GM23338 (cell line): ENCODE data around the gene NPAS2. TPM values are rescaled to one million over a fixed set of nuclear protein-coding genes. Genes with fewer than 3 reads are reported as not detected.

Experiments used
- ATAC-seq: fragments of 200-7000 bp; cut with Tn5 transposase; 3 replicates; pipeline ENCODE4 v1.9.1; 2020
- DNase-seq: peaks from one replicate; pipeline ENCODE4 v3.0.0-alpha.2; 2015; ENCODE audit warnings: low spot score
- H2AFZ ChIP-seq: fragments of 200-600 bp; sonication (generic); 2 replicates; pipeline ENCODE4 v1.8.0; 2016; ENCODE audit warnings: antibody characterized with exemption, mild to moderate bottlenecking, moderate library complexity
- H3F3A ChIP-seq: fragments of 200-600 bp; sonication (generic); replicated peaks from 2 replicates; pipeline ENCODE4 v1.8.0; 2017; ENCODE audit warnings: antibody characterized with exemption, mixed run types, low read depth
- H3K27ac ChIP-seq: fragments of 200-600 bp; sonication (generic); 2 replicates; pipeline ENCODE4 v1.6.1; 2016; ENCODE audit warnings: low read depth
- H3K27me3 ChIP-seq: fragments of 200-600 bp; sonication (generic); 2 replicates; pipeline ENCODE4 v1.8.0; 2016; ENCODE audit warnings: mild to moderate bottlenecking, mixed run types, moderate library complexity; ENCODE audit not compliant: insufficient read depth
- H3K36me3 ChIP-seq: fragments of 200-600 bp; sonication (generic); 2 replicates; pipeline ENCODE4 v1.8.0; 2016; ENCODE audit warnings: mild to moderate bottlenecking; ENCODE audit not compliant: insufficient read depth
- H3K4me1 ChIP-seq: fragments of 200-600 bp; sonication (generic); 2 replicates; pipeline ENCODE4 v1.8.0; 2016; ENCODE audit warnings: mild to moderate bottlenecking, moderate library complexity; ENCODE audit not compliant: insufficient read depth
- H3K4me2 ChIP-seq: fragments of 200-600 bp; sonication (generic); 2 replicates; pipeline ENCODE4 v1.7.1; 2017; ENCODE audit warnings: mixed run types
- H3K4me3 ChIP-seq: fragments of 200-600 bp; sonication (generic); 2 replicates; pipeline ENCODE4 v1.6.1; 2016; ENCODE audit warnings: mixed run types
- H3K79me2 ChIP-seq: fragments of 200-600 bp; sonication (generic); replicated peaks from 2 replicates; pipeline ENCODE4 v1.8.0; 2017; ENCODE audit warnings: mild to moderate bottlenecking; ENCODE audit not compliant: insufficient read depth
- H3K9me2 ChIP-seq: fragments of 200-600 bp; sonication (generic); 2 replicates; pipeline ENCODE4 v1.8.0; 2017; ENCODE audit not compliant: insufficient read depth
- H4K20me1 ChIP-seq: fragments of 200-600 bp; sonication (generic); replicated peaks from 2 replicates; pipeline ENCODE4 v1.8.0; 2017; ENCODE audit warnings: mild to moderate bottlenecking; ENCODE audit not compliant: insufficient read depth
- H3K27ac Mint-ChIP-seq: 2 replicates; pipeline ENCODE4 v1.8.0; 2020; ENCODE audit warnings: inconsistent platforms, mild to moderate bottlenecking, moderate library complexity, mixed read lengths
- H3K27me3 Mint-ChIP-seq: 3 replicates; pipeline ENCODE4 v1.8.0; 2022; ENCODE audit warnings: low read depth, mild to moderate bottlenecking, moderate library complexity, mixed read lengths, inconsistent platforms; ENCODE audit not compliant: insufficient read depth, poor library complexity
- H3K36me3 Mint-ChIP-seq: 3 replicates; pipeline ENCODE4 v1.8.0; 2021; ENCODE audit warnings: low read depth, mild to moderate bottlenecking, inconsistent platforms, moderate library complexity, mixed read lengths
- H3K4me1 Mint-ChIP-seq: 3 replicates; pipeline ENCODE4 v1.8.0; 2020; ENCODE audit warnings: mild to moderate bottlenecking, inconsistent platforms, mixed read lengths
- H3K4me3 Mint-ChIP-seq: 3 replicates; pipeline ENCODE4 v1.8.0; 2021; ENCODE audit warnings: moderate library complexity, mild to moderate bottlenecking, inconsistent platforms, mixed read lengths
- H3K9me3 Mint-ChIP-seq: 3 replicates; pipeline ENCODE4 v1.8.0; 2020; ENCODE audit warnings: moderate library complexity, mild to moderate bottlenecking, inconsistent platforms, mixed read lengths
- CREB1 ChIP-seq: fragments of 250-450 bp; sonication (Bioruptor Pico); IDR thresholded peaks from 2 replicates; pipeline ENCODE4 v1.5.0; 2020; ENCODE audit warnings: low read depth, mild to moderate bottlenecking, moderate library complexity
- CTCF ChIP-seq, 2 experiments: fragments of 200-600 bp in 1 of 2; sonication (generic) in 1 of 2; conservative IDR thresholded peaks; 2 replicates each; pipeline versions ENCODE4 v1.5.1 to v1.6.1; 2016 to 2017; ENCODE audit warnings: antibody characterized with exemption in 2 of 2, low read depth in 2 of 2, mild to moderate bottlenecking in 2 of 2, moderate library complexity in 1 of 2
- EZH2 ChIP-seq: fragments of 200-600 bp; sonication (generic); IDR thresholded peaks from one replicate; pipeline ENCODE4 v1.8.0; 2017; ENCODE audit warnings: antibody characterized with exemption, mild to moderate bottlenecking, low read depth; ENCODE audit not compliant: unreplicated experiment
- EZH2phosphoT487 ChIP-seq: fragments of 200-600 bp; sonication (generic); IDR thresholded peaks from one replicate; pipeline ENCODE4 v1.8.1; 2018; ENCODE audit warnings: antibody characterized with exemption; ENCODE audit not compliant: unreplicated experiment
- JUNB ChIP-seq: IDR thresholded peaks from one replicate; pipeline ENCODE4 v1.6.1; 2016; ENCODE audit warnings: antibody characterized with exemption; ENCODE audit not compliant: unreplicated experiment
- POLR2AphosphoS5 ChIP-seq: IDR thresholded peaks from 2 replicates; pipeline ENCODE4 v1.6.1; 2016; ENCODE audit warnings: antibody characterized with exemption, low read depth
- ZNF114 ChIP-seq: fragments of 250-450 bp; sonication (Bioruptor Pico); IDR thresholded peaks from 2 replicates; pipeline ENCODE4 v1.5.0; 2020; ENCODE audit warnings: mild to moderate bottlenecking, moderate library complexity
- polyA plus RNA-seq: library from polyadenylated mRNA; unstranded; fragments of >200 nt; fragmentation: Nextera tagmentation; extraction: Ambion mirVana; gene quantifications from 2 replicates; pipeline ENCODE4 v1.2.1, GENCODE V29; 2016
- total RNA-seq: library from RNA; depleted of rRNA; stranded (reverse); fragments of >200 nt; shearing (Covaris generic); gene quantifications from 2 replicates; pipeline ENCODE4 v1.2.3, GENCODE V29; 2014
- TF ChIP-seq, protein P1 (sequence below): IDR thresholded peaks from 2 replicates; pipeline ENCODE4 v1.6.1; 2016; ENCODE audit warnings: antibody characterized with exemption
- TF ChIP-seq, protein P2 (sequence below): IDR thresholded peaks from one replicate; pipeline ENCODE4 v1.6.1; 2018; ENCODE audit warnings: antibody characterized with exemption; ENCODE audit not compliant: unreplicated experiment
- TF ChIP-seq, protein P3 (sequence below): fragments of 250-450 bp; sonication (Bioruptor Pico); IDR thresholded peaks from 2 replicates; pipeline ENCODE4 v1.5.0; 2020; ENCODE audit warnings: mild to moderate bottlenecking, moderate library complexity

Gene NPAS2
- total and polyA plus RNA-seq, 2 experiments from 2014 or later: 0.56 to 1.1 TPM

DNA sequence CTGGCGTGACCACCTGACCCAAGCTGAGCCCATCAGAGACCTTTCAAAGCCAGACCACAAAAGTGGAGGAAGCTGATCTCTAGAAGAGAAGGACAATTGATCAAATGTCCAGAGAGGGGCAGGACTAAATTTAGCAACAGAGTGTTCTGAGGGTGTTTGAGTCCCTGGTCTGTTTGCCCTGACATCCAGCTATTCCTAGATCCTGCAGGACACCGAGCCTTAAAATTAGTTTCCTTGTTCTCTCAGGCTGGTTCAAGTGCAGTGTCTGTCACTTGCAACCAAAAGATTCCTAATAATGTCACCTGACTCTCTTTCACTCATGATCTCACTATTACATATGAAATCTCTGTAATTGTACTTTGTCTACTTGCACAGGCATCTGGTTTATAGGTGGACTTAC, 33.0 kb upstream of the NPAS2 start:
- Histone ChIP-seq H3K36me3 (no peaks in the 10 kb centered on the region), H3F3A (no peaks in the 10 kb centered on the region), H4K20me1 (no peaks in the 10 kb centered on the region), H3K27me3 (no peaks in the 10 kb centered on the region), H3K79me2 (no peaks in the 10 kb centered on the region), H3K4me2 (no peak overlapping the region), H3K9me2 (0 out of 2 replicates have a peak, but pooled peaks cover 6% of the 10 kb centered on the region), H3K4me1 (no peaks in the 10 kb centered on the region; the same call in 1 of the 2 replicates), H2AFZ (no peak overlapping the region), H3K4me3 (no peak overlapping the region), H3K27ac (no peak overlapping the region)
- TF ChIP-seq, protein P1, sequence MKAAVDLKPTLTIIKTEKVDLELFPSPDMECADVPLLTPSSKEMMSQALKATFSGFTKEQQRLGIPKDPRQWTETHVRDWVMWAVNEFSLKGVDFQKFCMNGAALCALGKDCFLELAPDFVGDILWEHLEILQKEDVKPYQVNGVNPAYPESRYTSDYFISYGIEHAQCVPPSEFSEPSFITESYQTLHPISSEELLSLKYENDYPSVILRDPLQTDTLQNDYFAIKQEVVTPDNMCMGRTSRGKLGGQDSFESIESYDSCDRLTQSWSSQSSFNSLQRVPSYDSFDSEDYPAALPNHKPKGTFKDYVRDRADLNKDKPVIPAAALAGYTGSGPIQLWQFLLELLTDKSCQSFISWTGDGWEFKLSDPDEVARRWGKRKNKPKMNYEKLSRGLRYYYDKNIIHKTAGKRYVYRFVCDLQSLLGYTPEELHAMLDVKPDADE: no peak
- TF ChIP-seq JUNB: no peak
- TF ChIP-seq CREB1: no peak
- no peak for TF ChIP-seq EZH2phosphoT487
- no peak for TF ChIP-seq ZNF114 (CRISPR knock-in tag)
- no peaks in the 10 kb centered on the region; the same call in 2 of the 3 replicates for H3K36me3 Mint-ChIP-seq
- no peak overlapping the region for H3K4me3 Mint-ChIP-seq
- no peak overlapping the region for H3K27ac Mint-ChIP-seq
- no peaks in the 10 kb centered on the region for H3K9me3 Mint-ChIP-seq
- peaks cover 9% of the 10 kb centered on the region for H3K4me1 Mint-ChIP-seq
- no peak for DNase-seq
- peaks cover 3% of the 10 kb centered on the region for H3K27me3 Mint-ChIP-seq
- no peak for ATAC-seq

DNA sequence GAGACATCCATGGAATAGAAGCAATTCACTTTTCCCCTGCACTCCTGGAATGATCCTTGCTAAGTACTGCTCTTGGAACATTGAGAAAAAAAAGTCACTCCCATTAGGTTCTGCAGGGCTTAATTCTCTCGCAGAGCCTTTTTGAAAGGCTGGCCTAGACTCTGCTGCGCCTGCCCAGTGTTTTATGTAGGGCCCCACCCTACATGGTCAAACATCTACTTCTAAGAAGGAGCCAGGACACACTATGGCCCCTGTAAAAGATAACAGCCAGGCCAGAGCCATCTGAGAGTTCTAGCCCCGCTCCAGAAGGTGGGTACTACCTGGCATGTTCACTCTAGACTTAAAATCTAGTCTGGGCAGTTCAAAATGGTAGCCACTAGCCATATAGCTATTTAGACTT, 30.6 kb upstream of the NPAS2 start:
- Histone ChIP-seq H4K20me1 (no peaks in the 10 kb centered on the region), H3K27me3 (no peaks in the 10 kb centered on the region), H3K27ac (no peak overlapping the region), H3K4me1 (no peaks in the 10 kb centered on the region), H3K4me2 (no peak overlapping the region), H3K9me2 (0 out of 2 replicates have a peak, but pooled peaks cover 6% of the 10 kb centered on the region), H3K79me2 (no peaks in the 10 kb centered on the region), H2AFZ (no peak overlapping the region), H3F3A (no peaks in the 10 kb centered on the region), H3K4me3 (no peak overlapping the region), H3K36me3 (no peaks in the 10 kb centered on the region)
- Mint-ChIP-seq H3K4me3 (no peak overlapping the region), H3K27me3 (peaks cover 1% of the 10 kb centered on the region), H3K4me1 (no peaks in the 10 kb centered on the region), H3K36me3 (no peaks in the 10 kb centered on the region; the same call in 2 of the 3 replicates), H3K27ac (no peak overlapping the region), H3K9me3 (no peaks in the 10 kb centered on the region)
- ATAC-seq (no peak), DNase-seq (no peak)
- no peak for TF ChIP-seq EZH2phosphoT487
- no peak for TF ChIP-seq POLR2AphosphoS5
- TF ChIP-seq, protein P2, sequence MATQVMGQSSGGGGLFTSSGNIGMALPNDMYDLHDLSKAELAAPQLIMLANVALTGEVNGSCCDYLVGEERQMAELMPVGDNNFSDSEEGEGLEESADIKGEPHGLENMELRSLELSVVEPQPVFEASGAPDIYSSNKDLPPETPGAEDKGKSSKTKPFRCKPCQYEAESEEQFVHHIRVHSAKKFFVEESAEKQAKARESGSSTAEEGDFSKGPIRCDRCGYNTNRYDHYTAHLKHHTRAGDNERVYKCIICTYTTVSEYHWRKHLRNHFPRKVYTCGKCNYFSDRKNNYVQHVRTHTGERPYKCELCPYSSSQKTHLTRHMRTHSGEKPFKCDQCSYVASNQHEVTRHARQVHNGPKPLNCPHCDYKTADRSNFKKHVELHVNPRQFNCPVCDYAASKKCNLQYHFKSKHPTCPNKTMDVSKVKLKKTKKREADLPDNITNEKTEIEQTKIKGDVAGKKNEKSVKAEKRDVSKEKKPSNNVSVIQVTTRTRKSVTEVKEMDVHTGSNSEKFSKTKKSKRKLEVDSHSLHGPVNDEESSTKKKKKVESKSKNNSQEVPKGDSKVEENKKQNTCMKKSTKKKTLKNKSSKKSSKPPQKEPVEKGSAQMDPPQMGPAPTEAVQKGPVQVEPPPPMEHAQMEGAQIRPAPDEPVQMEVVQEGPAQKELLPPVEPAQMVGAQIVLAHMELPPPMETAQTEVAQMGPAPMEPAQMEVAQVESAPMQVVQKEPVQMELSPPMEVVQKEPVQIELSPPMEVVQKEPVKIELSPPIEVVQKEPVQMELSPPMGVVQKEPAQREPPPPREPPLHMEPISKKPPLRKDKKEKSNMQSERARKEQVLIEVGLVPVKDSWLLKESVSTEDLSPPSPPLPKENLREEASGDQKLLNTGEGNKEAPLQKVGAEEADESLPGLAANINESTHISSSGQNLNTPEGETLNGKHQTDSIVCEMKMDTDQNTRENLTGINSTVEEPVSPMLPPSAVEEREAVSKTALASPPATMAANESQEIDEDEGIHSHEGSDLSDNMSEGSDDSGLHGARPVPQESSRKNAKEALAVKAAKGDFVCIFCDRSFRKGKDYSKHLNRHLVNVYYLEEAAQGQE: no peak
- TF ChIP-seq EZH2: no peak
- TF ChIP-seq CTCF (conservative IDR thresholded peaks at IDR 0.05; ENCODE audit: low read depth in 2 of 2): no peak
- TF ChIP-seq, protein P3, sequence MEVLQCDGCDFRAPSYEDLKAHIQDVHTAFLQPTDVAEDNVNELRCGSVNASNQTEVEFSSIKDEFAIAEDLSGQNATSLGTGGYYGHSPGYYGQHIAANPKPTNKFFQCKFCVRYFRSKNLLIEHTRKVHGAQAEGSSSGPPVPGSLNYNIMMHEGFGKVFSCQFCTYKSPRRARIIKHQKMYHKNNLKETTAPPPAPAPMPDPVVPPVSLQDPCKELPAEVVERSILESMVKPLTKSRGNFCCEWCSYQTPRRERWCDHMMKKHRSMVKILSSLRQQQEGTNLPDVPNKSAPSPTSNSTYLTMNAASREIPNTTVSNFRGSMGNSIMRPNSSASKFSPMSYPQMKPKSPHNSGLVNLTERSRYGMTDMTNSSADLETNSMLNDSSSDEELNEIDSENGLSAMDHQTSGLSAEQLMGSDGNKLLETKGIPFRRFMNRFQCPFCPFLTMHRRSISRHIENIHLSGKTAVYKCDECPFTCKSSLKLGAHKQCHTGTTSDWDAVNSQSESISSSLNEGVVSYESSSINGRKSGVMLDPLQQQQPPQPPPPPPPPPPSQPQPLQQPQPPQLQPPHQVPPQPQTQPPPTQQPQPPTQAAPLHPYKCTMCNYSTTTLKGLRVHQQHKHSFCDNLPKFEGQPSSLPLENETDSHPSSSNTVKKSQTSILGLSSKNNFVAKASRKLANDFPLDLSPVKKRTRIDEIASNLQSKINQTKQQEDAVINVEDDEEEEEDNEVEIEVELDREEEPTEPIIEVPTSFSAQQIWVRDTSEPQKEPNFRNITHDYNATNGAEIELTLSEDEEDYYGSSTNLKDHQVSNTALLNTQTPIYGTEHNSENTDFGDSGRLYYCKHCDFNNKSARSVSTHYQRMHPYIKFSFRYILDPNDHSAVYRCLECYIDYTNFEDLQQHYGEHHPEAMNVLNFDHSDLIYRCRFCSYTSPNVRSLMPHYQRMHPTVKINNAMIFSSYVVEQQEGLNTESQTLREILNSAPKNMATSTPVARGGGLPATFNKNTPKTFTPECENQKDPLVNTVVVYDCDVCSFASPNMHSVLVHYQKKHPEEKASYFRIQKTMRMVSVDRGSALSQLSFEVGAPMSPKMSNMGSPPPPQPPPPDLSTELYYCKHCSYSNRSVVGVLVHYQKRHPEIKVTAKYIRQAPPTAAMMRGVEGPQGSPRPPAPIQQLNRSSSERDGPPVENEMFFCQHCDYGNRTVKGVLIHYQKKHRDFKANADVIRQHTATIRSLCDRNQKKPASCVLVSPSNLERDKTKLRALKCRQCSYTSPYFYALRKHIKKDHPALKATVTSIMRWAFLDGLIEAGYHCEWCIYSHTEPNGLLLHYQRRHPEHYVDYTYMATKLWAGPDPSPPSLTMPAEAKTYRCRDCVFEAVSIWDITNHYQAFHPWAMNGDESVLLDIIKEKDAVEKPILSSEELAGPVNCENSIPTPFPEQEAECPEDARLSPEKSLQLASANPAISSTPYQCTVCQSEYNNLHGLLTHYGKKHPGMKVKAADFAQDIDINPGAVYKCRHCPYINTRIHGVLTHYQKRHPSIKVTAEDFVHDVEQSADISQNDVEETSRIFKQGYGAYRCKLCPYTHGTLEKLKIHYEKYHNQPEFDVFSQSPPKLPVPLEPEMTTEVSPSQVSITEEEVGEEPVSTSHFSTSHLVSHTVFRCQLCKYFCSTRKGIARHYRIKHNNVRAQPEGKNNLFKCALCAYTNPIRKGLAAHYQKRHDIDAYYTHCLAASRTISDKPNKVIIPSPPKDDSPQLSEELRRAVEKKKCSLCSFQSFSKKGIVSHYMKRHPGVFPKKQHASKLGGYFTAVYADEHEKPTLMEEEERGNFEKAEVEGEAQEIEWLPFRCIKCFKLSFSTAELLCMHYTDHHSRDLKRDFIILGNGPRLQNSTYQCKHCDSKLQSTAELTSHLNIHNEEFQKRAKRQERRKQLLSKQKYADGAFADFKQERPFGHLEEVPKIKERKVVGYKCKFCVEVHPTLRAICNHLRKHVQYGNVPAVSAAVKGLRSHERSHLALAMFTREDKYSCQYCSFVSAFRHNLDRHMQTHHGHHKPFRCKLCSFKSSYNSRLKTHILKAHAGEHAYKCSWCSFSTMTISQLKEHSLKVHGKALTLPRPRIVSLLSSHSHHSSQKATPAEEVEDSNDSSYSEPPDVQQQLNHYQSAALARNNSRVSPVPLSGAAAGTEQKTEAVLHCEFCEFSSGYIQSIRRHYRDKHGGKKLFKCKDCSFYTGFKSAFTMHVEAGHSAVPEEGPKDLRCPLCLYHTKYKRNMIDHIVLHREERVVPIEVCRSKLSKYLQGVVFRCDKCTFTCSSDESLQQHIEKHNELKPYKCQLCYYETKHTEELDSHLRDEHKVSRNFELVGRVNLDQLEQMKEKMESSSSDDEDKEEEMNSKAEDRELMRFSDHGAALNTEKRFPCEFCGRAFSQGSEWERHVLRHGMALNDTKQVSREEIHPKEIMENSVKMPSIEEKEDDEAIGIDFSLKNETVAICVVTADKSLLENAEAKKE (CRISPR knock-in tag): no peak
